ENCODE data around the gene QRICH1. TPM values are rescaled to one million over a fixed set of nuclear protein-coding genes. Genes with fewer than 3 reads are reported as not detected.

QRICH1 gene
- polyA plus RNA-seq, 1 of the 3 experiments (the other 2 are of a cell fraction), result 58.5 TPM

DNA sequence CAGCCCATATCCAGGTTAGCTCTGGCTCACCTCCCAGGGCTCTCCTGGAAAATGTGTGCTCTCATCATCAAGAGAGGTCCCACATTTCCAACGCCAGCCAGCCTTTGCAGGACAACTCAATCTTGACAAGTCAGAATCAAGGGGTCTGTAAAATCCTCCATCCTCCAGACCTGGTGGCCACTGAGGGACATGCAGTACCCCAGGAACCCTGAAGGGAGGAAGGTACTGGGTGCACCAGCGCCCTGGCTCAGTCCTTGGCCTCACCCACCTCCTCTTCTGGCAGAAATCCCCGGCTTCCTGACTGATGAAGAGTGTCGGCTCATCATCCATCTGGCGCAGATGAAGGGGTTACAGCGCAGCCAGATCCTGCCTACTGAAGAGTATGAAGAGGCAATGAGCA, 92.7 kb downstream of the QRICH1 start:
- no peak for TF ChIP-seq EZH2phosphoT487 (IDR thresholded peaks at IDR 0.05; ENCODE audit: borderline replicate concordance, low read depth)
- TF ChIP-seq RCOR1 (IDR thresholded peaks at IDR 0.05; ENCODE audit: low read length), result no peak
- TF ChIP-seq RFX5 (IDR thresholded peaks at IDR 0.05; ENCODE audit: low read length), result no peak
- no peak for TF ChIP-seq FOXJ3 (CRISPR knock-in tag; IDR thresholded peaks at IDR 0.05)
- no peak for TF ChIP-seq RXRA (IDR thresholded peaks at IDR 0.05; ENCODE audit: borderline replicate concordance, low read depth)
- TF ChIP-seq, protein P1, sequence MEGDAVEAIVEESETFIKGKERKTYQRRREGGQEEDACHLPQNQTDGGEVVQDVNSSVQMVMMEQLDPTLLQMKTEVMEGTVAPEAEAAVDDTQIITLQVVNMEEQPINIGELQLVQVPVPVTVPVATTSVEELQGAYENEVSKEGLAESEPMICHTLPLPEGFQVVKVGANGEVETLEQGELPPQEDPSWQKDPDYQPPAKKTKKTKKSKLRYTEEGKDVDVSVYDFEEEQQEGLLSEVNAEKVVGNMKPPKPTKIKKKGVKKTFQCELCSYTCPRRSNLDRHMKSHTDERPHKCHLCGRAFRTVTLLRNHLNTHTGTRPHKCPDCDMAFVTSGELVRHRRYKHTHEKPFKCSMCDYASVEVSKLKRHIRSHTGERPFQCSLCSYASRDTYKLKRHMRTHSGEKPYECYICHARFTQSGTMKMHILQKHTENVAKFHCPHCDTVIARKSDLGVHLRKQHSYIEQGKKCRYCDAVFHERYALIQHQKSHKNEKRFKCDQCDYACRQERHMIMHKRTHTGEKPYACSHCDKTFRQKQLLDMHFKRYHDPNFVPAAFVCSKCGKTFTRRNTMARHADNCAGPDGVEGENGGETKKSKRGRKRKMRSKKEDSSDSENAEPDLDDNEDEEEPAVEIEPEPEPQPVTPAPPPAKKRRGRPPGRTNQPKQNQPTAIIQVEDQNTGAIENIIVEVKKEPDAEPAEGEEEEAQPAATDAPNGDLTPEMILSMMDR (IDR thresholded peaks at IDR 0.05), result no peak
- TF ChIP-seq FOSL2 (IDR thresholded peaks at IDR 0.05; ENCODE audit: borderline replicate concordance, low read depth), result no peak
- no peak for TF ChIP-seq GABPA (IDR thresholded peaks at IDR 0.05; ENCODE audit: low read depth)
- TF ChIP-seq, protein P2, sequence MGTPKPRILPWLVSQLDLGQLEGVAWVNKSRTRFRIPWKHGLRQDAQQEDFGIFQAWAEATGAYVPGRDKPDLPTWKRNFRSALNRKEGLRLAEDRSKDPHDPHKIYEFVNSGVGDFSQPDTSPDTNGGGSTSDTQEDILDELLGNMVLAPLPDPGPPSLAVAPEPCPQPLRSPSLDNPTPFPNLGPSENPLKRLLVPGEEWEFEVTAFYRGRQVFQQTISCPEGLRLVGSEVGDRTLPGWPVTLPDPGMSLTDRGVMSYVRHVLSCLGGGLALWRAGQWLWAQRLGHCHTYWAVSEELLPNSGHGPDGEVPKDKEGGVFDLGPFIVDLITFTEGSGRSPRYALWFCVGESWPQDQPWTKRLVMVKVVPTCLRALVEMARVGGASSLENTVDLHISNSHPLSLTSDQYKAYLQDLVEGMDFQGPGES (IDR thresholded peaks at IDR 0.05; ENCODE audit: low read depth, low read length), result no peak
- TF ChIP-seq, protein P3, sequence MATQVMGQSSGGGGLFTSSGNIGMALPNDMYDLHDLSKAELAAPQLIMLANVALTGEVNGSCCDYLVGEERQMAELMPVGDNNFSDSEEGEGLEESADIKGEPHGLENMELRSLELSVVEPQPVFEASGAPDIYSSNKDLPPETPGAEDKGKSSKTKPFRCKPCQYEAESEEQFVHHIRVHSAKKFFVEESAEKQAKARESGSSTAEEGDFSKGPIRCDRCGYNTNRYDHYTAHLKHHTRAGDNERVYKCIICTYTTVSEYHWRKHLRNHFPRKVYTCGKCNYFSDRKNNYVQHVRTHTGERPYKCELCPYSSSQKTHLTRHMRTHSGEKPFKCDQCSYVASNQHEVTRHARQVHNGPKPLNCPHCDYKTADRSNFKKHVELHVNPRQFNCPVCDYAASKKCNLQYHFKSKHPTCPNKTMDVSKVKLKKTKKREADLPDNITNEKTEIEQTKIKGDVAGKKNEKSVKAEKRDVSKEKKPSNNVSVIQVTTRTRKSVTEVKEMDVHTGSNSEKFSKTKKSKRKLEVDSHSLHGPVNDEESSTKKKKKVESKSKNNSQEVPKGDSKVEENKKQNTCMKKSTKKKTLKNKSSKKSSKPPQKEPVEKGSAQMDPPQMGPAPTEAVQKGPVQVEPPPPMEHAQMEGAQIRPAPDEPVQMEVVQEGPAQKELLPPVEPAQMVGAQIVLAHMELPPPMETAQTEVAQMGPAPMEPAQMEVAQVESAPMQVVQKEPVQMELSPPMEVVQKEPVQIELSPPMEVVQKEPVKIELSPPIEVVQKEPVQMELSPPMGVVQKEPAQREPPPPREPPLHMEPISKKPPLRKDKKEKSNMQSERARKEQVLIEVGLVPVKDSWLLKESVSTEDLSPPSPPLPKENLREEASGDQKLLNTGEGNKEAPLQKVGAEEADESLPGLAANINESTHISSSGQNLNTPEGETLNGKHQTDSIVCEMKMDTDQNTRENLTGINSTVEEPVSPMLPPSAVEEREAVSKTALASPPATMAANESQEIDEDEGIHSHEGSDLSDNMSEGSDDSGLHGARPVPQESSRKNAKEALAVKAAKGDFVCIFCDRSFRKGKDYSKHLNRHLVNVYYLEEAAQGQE (IDR thresholded peaks at IDR 0.05; ENCODE audit: low read depth, low read length), result no peak
- no peak for TF ChIP-seq YY1 (IDR thresholded peaks at IDR 0.05; ENCODE audit: low read depth)
- TF ChIP-seq FOXM1 (IDR thresholded peaks at IDR 0.05; ENCODE audit: low read depth), result no peak
- no peak for TF ChIP-seq EP300 (IDR thresholded peaks at IDR 0.05; ENCODE audit: borderline replicate concordance in 1 of 2, low read depth in 1 of 2, low read length in 1 of 2)
- TF ChIP-seq, protein P4, sequence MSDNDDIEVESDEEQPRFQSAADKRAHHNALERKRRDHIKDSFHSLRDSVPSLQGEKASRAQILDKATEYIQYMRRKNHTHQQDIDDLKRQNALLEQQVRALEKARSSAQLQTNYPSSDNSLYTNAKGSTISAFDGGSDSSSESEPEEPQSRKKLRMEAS (IDR thresholded peaks at IDR 0.05; ENCODE audit: low read depth), result no peak
- Histone ChIP-seq H3K79me2 (ENCODE audit: insufficient read depth) (peaks cover 1% of the 10 kb centered on the region; the same call in 1 of the 2 replicates), H3K9ac (no peak overlapping the region), H3K27me3 (ENCODE audit: insufficient read depth) (no peaks in the 10 kb centered on the region), H3K4me2 (no peak overlapping the region), H3K4me1 (ENCODE audit: control insufficient read depth in 1 of 2, insufficient read depth in 2 of 2, low read depth in 1 of 2, low read length in 1 of 2) (peaks cover 0 to 35% of the 10 kb centered on the region in 2 experiments; a peak in 2 of 4 replicates), H2AFZ (ENCODE audit: low read depth) (no peak overlapping the region), H3F3A (replicated peaks; ENCODE audit: insufficient read depth) (no peaks in the 10 kb centered on the region), H3K4me3 (ENCODE audit: low read depth in 2 of 2, low read length in 1 of 2) (no peak overlapping the region), H3K27ac (ENCODE audit: low read depth in 2 of 2, low read length in 1 of 2) (no peak overlapping the region), H3K9me2 (no peaks in the 10 kb centered on the region), H3K9me3 (no peaks in the 10 kb centered on the region), H4K20me1 (ENCODE audit: insufficient read depth) (no peaks in the 10 kb centered on the region), H3K36me3 (replicated peaks in 1 of 2; ENCODE audit: control insufficient read depth in 1 of 2, insufficient read depth in 2 of 2, low read length in 1 of 2) (no peaks in the 10 kb centered on the region)
- ChIA-PET POLR2A (interaction anchor here (1.1 kb wide), 1 partner anchor 16 kb away, joined by 3 read pairs; no protein-coding TSS in a partner anchor), CTCF (no interaction called here)
- 86% methylated on average over 6 of the region's 6 CpGs for WGBS (ENCODE audit: low lambda C conversion rate)
- DNase-seq, result no peak

Data from SK-N-SH (cell line).